ENCODE measurements around the gene RHO.
"Not testable (repeated sequence)": the region's sequence is repeated elsewhere in the genome, so short reads cannot be mapped to it uniquely, and the experiment has no call there.

The RHO gene

GRCh38 chr3:129528589-129529100 lies at the start of gene RHO:
RHO (plus strand) TSS chr3:129528639; CDS start chr3:129528734, 95 bp downstream.
- no peak for DNase-seq

- DNase-seq = not testable (repeated sequence)
Observed at GRCh38 chr3:129481225-129481765, 47.1 kb upstream of the RHO start.

- DNase-seq = no peak
Observed at GRCh38 chr3:129481766-129482332, 46.6 kb upstream of the RHO start.

- no peak for DNase-seq
Observed at GRCh38 chr3:129482721-129483120, 45.7 kb upstream of the RHO start.

GRCh38 chr3:129483870-129484269 lies 44.6 kb upstream of the RHO start:
- no peak for DNase-seq

- DNase-seq = not testable (repeated sequence)
Observed at GRCh38 chr3:129485146-129485545, 43.3 kb upstream of the RHO start.

GRCh38 chr3:129485721-129486663 lies 42.4 kb upstream of the RHO start:
- DNase-seq = peak; percentile 44

GRCh38 chr3:129486664-129487035 lies 41.8 kb upstream of the RHO start:
- no peak for DNase-seq

GRCh38 chr3:129487183-129487867 lies 41.1 kb upstream of the RHO start:
- no peak for DNase-seq

- not testable (repeated sequence) for DNase-seq
Observed at GRCh38 chr3:129487868-129488335, 40.5 kb upstream of the RHO start.

GRCh38 chr3:129489258-129489657 lies 39.2 kb upstream of the RHO start:
- not testable (repeated sequence) for DNase-seq

GRCh38 chr3:129490273-129490675 lies 38.2 kb upstream of the RHO start:
- DNase-seq = peak; percentile 69

- not testable (repeated sequence) for DNase-seq
Observed at GRCh38 chr3:129491077-129491476, 37.4 kb upstream of the RHO start.

- DNase-seq = no peak
Observed at GRCh38 chr3:129491794-129492193, 36.6 kb upstream of the RHO start.

- no peak for DNase-seq
Observed at GRCh38 chr3:129492691-129493090, 35.7 kb upstream of the RHO start.

GRCh38 chr3:129493206-129493605 lies 35.2 kb upstream of the RHO start:
- DNase-seq = no peak

- DNase-seq = not testable (repeated sequence)
Observed at GRCh38 chr3:129494499-129494898, 33.9 kb upstream of the RHO start.

- DNase-seq = not testable (repeated sequence)
Observed at GRCh38 chr3:129495006-129495639, 33.3 kb upstream of the RHO start.

- DNase-seq = not testable (repeated sequence)
Observed at GRCh38 chr3:129497876-129498275, 30.6 kb upstream of the RHO start.

GRCh38 chr3:129498603-129499488 lies 29.6 kb upstream of the RHO start:
- DNase-seq = not testable (repeated sequence)

- DNase-seq = not testable (repeated sequence)
Observed at GRCh38 chr3:129499604-129500333, 28.7 kb upstream of the RHO start.
